Measurements from ENCODE around the gene CPXM2.

Gene CPXM2

DNA sequence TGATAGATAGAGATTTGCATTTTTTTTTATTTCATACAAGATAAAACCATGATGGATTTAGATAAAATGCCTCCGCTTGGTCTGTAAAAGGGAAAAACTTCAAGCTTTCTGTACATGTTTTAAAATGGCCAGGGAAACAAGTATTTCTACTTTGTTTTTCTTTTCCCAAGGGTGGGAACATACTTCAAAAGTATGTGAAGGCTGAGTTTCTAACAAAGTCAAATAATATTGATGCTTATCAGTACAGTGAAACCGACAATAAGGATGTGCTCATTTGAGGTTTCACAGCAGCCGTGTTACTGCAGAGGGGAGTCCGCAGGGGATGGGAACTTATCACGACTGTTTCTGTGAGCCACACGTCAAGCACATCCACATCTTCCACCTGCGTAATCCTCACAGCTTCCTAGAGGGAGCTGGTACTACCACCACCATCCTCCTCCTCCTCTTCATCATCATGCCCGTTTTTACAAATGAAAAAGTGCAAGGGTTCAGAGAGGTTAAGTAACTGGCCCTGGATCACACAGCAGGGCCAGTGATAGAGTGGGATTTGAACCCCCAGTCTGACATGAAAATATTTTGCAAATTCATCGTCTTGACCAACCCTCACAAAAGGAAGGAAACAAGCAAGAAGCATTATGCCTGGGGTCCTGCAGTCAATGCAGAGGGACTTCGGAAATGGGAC lies 131.1 kb downstream of the CPXM2 start:
- TF ChIP-seq, protein P1, sequence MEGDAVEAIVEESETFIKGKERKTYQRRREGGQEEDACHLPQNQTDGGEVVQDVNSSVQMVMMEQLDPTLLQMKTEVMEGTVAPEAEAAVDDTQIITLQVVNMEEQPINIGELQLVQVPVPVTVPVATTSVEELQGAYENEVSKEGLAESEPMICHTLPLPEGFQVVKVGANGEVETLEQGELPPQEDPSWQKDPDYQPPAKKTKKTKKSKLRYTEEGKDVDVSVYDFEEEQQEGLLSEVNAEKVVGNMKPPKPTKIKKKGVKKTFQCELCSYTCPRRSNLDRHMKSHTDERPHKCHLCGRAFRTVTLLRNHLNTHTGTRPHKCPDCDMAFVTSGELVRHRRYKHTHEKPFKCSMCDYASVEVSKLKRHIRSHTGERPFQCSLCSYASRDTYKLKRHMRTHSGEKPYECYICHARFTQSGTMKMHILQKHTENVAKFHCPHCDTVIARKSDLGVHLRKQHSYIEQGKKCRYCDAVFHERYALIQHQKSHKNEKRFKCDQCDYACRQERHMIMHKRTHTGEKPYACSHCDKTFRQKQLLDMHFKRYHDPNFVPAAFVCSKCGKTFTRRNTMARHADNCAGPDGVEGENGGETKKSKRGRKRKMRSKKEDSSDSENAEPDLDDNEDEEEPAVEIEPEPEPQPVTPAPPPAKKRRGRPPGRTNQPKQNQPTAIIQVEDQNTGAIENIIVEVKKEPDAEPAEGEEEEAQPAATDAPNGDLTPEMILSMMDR (conservative IDR thresholded peaks at IDR 0.05; ENCODE audit: low read depth, low read length) = no peak
- no peak overlapping the region for H3K4me3 ChIP-seq (ENCODE audit: low read depth, low read length)
- DNase-seq (ENCODE audit: low read depth) = no peak

DNA sequence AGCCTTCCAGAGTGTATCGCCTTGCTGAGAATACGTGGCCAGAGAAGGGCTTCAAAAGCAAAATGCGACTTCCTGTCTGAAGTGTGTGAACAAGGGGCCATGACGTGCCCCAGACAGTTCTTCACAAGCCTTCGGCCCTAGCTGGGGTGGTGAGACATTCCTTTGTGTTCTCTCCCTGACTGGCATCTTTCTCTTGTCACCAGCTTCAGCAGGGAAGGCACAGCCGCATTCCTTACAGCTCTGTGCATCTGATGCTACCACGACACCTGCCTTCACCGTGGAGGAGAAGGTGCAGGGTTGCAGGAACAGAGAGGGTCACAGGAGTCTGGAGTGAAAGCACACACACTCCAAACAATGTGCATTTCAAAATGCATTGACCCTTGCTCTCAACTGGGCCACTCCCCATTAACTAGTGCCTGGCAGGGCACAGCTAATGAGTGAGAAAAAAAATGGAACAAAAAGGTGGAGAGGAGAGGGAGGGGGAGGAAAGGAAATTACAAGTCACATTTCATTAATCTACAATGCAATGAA lies 132.0 kb downstream of the CPXM2 start:
- TF ChIP-seq, protein P1 (conservative IDR thresholded peaks at IDR 0.05; ENCODE audit: low read depth, low read length) = no peak
- DNase-seq (ENCODE audit: low read depth) = no peak

DNA sequence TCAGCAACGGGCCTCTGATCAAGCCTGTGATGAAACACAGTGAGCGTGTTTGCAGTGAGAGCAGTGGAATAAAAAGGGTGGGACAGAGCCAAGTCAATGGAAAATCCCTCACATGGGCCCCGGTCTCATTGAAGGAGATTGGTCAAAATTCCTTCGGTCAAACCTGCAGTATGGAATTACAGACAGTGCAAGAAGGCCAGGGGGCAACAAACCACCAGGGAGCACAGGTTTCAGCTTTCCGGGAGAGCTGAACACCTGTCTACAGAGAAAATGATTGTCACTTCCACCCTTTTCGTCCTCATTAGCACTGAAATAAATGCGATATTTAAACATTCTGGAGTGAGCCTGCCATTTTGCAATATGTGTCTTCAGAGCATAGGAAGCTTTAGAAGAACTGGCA lies 132.6 kb downstream of the CPXM2 start:
- no peak for DNase-seq (ENCODE audit: low read depth)
- no peak overlapping the region for H3K4me3 ChIP-seq (ENCODE audit: low read depth, low read length)
- TF ChIP-seq, protein P1 (conservative IDR thresholded peaks at IDR 0.05; ENCODE audit: low read depth, low read length) = no peak

More for the DNA sequence above, 132.0 kb downstream of the CPXM2 start:
- H3K4me3 ChIP-seq (ENCODE audit: low read depth, low read length) = no peak overlapping the region

DNA sequence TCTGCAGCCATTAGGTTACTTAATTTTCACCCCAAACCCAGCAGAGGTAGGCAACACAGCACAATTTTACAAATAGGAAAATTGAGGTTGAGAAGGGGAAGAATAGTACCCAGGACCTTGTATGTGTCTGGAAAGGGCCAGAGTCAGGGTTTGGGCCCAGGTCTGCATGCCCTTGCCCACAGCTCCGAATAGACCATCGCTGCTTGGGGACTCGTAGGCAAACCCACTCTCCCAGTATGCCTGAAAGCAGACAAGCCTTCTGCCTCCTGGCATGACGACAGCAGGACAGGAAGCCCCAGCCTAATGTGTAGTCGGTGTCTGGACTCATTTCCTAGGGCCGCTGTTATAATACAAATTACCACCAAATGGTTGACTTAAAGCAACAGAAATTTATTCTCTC lies 133.8 kb downstream of the CPXM2 start:
- H3K4me3 ChIP-seq (ENCODE audit: low read depth, low read length) = no peak overlapping the region
- TF ChIP-seq, protein P1 (conservative IDR thresholded peaks at IDR 0.05; ENCODE audit: low read depth, low read length) = no peak

DNA sequence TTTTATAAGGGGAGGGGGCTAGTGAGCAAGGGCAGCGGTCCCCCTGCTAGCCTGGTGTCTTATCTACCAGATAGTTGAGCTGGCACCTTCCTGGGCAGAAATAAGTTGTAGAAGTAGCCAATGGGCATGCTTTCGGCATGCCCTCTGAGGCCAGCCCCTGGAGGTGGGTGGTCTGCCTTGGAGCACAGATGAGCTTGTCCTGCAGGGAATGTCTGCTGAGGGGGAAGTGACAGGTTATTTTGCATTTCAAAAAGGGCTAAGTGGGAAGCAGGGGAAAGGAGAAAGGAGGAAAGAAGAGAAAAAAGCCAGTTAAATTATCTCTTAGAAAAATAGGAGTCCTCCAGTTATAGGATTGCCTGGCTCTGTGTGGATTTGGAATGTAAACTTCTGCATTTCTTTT lies 136.5 kb downstream of the CPXM2 start:
- no peak for DNase-seq (ENCODE audit: low read depth)
- TF ChIP-seq, protein P1 (conservative IDR thresholded peaks at IDR 0.05; ENCODE audit: low read depth, low read length) = no peak

More for the DNA sequence above, 133.8 kb downstream of the CPXM2 start:
- DNase-seq (ENCODE audit: low read depth) = no peak

DNA sequence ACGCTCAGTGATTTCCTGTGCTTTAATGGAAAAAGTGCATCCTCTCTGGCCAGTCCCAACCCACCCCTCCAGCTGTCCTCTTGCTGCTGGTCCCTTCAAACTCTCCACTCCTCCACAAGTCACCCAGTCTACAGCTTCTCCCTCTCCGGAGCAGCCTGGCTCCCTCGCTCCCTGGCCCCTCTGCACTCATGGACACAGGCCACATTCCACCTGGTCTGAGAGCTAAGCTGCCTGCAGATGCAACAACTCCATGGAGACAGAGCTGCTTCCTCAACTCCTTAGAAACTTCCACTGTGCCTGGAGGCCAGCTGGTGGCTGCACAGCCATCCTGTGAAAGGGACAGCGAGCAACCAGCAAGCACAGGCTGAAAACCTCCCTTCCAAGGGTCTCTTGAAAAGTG lies 137.5 kb downstream of the CPXM2 start:
- H3K4me3 ChIP-seq (ENCODE audit: low read depth, low read length) = no peak overlapping the region
- no peak for DNase-seq (ENCODE audit: low read depth)
- TF ChIP-seq, protein P1 (conservative IDR thresholded peaks at IDR 0.05; ENCODE audit: low read depth, low read length) = no peak

More for the DNA sequence above, 136.5 kb downstream of the CPXM2 start:
- H3K4me3 ChIP-seq (ENCODE audit: low read depth, low read length) = no peak overlapping the region
